Neural crest cell (in vitro differentiated cells): Measurements from ENCODE around the gene GPR27. TPM values are rescaled to one million over a fixed set of nuclear protein-coding genes. Genes with fewer than 3 reads are reported as not detected.

Source experiments
- DNase-seq: peaks from one replicate; pipeline ENCODE4 v3.0.0; 2021; ENCODE audit warnings: low read depth, mixed read lengths, low spot score
- H3K27ac Mint-ChIP-seq: one replicate; pipeline ENCODE4 v1.8.0; 2021; ENCODE audit warnings: mild to moderate bottlenecking, mixed read lengths; ENCODE audit not compliant: unreplicated experiment
- H3K27me3 Mint-ChIP-seq: 2 replicates; pipeline ENCODE4 v1.8.0; 2021; ENCODE audit warnings: low read depth, mild to moderate bottlenecking, mixed read lengths
- H3K36me3 Mint-ChIP-seq: 2 replicates; pipeline ENCODE4 v1.8.0; 2021; ENCODE audit warnings: low read depth, mild to moderate bottlenecking, mixed read lengths
- H3K4me1 Mint-ChIP-seq: 2 replicates; pipeline ENCODE4 v1.8.0; 2021; ENCODE audit warnings: mixed read lengths
- H3K4me3 Mint-ChIP-seq: one replicate; pipeline ENCODE4 v1.8.0; 2021; ENCODE audit warnings: mild to moderate bottlenecking, mixed read lengths
- H3K9me3 Mint-ChIP-seq: 2 replicates; pipeline ENCODE4 v1.8.0; 2021; ENCODE audit warnings: mixed read lengths
- CTCF ChIP-seq: fragments of 200-600 bp; sonication (generic); conservative IDR thresholded peaks from 2 replicates; pipeline ENCODE4 v1.5.0; 2021; ENCODE audit warnings: antibody characterized with exemption, mild to moderate bottlenecking
- total RNA-seq: library from RNA; stranded (reverse); gene quantifications from 2 replicates; pipeline ENCODE4 v1.2.1, GENCODE V29; 2021

GPR27 gene
- total RNA-seq, 1 donor from 2014 or later = 10.4 TPM

GRCh38 chr3:71805199-71805598, 51.5 kb downstream of the GPR27 start:
- Mint-ChIP-seq H3K9me3 (no peaks in the 10 kb centered on the region), H3K4me3 (no peak overlapping the region), H3K27me3 (peaks cover 11% of the 10 kb centered on the region), H3K27ac (no peak overlapping the region), H3K4me1 (peaks cover 2% of the 10 kb centered on the region), H3K36me3 (no peaks in the 10 kb centered on the region)
- TF ChIP-seq CTCF = no peak
- no peak for DNase-seq

DNA sequence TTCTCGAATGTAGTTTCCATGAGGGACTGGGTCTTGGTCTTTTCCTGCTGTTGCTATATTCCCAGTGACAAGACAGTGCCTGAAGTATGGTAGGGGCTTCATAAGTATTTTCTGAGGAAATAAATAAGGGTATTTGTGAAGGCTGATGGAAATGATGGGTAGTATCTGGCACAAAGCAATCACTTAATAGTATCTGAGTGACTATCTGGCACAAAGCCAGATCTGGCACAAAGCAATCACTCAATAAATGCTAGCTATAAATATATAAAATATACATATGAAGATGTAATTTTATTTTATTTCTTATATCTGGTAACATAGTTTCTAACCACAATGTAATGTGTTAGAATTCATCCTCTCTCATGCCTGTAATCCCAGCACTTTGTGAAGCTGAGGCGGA, 52.0 kb downstream of the GPR27 start:
- no peak for DNase-seq
- Mint-ChIP-seq H3K27me3 (peaks cover 11% of the 10 kb centered on the region), H3K9me3 (no peaks in the 10 kb centered on the region), H3K4me3 (no peak overlapping the region), H3K36me3 (no peaks in the 10 kb centered on the region), H3K27ac (no peak overlapping the region), H3K4me1 (no peaks in the 10 kb centered on the region)
- no peak for TF ChIP-seq CTCF

Other genes with a start within 250 kb of the GPR27 start
- 20.7 and 22.8 TPM in 2 replicates for gene FOXP1, start 170.1 kb upstream of the GPR27 start, total RNA-seq
- 8.9 TPM in 2 replicates for gene EIF4E3, start 28.5 kb upstream of the GPR27 start, total RNA-seq
- gene PROK2, start 31.3 kb downstream of the GPR27 start, total RNA-seq = 0.25 TPM in 1 of 2 replicates, not detected in the other